Lower leg skin (tissue), 4 donors: ENCODE data around the gene ATG16L2. TPM values are rescaled to one million over a fixed set of nuclear protein-coding genes. Genes with fewer than 3 reads are reported as not detected.

Source experiments
- DNase-seq, 2 donors: peaks; one replicate each; pipeline ENCODE4 v3.0.0-alpha.2; 2019; ENCODE audit warnings: low spot score in 2 of 2
- H3K4me3 ChIP-seq: fragments of 200-600 bp; sonication (generic); 2 replicates; pipeline ENCODE4 v1.5.1; 2017; ENCODE audit warnings: mild to moderate bottlenecking, low read depth; ENCODE audit not compliant: poor library complexity, severe bottlenecking
- CTCF ChIP-seq, 3 donors: fragments of 450-650 bp; IDR thresholded peaks; one replicate each; pipeline ENCODE4 v1.5.1; 2016; ENCODE audit warnings: antibody characterized with exemption in 3 of 3, mild to moderate bottlenecking in 3 of 3, moderate library complexity in 2 of 3
- POLR2A ChIP-seq, 2 donors: fragments of 450-650 bp; IDR thresholded peaks; one replicate each; pipeline ENCODE4 v1.6.1; 2016 to 2017; ENCODE audit warnings: antibody characterized with exemption in 2 of 2, mild to moderate bottlenecking in 1 of 2, moderate library complexity in 1 of 2
- WGBS, 2 donors: methylation state at CpG; one replicate each; pipeline ENCODE4 v1.1.5; 2018; 5-methylcytosine and 5-hydroxymethylcytosine counted together
- intact Hi-C: fragments of 100-400 bp; cut with DNase I; formaldehyde crosslinking; loops from one replicate; pipeline ENCODE4 v1.15.0; 2023; ENCODE audit warnings: low total_unique reads
- total RNA-seq, 4 donors: library from RNA; depleted of rRNA; stranded (reverse); fragments of >200 nt; gene quantifications; one replicate each; pipeline ENCODE4 v1.1.0, GENCODE V29; 2016

The ATG16L2 gene
- total RNA-seq, 4 donors from 2014 or later, result 82.6 to 157 (median 92.9) TPM

GRCh38 chr11:72813740-72814285 is 398 bp upstream of the ATG16L2 start:
- H3K4me3 ChIP-seq, result peak overlapping the region; percentile 81
- no peak for TF ChIP-seq POLR2A (IDR thresholded peaks at IDR 0.05)
- TF ChIP-seq CTCF (IDR thresholded peaks at IDR 0.05), result no peak
- DNase-seq, result peak; percentile 69 to 95
- WGBS, 2 donors, result 1% methylated on average over 26 to 29 of the region's 47 CpGs
- intact Hi-C loops, result no loop called here

GRCh38 chr11:72815110-72815618 is 953 bp downstream of the ATG16L2 start:
- intact Hi-C loops, result no loop called here
- 17% methylated on average over 12 of the region's 13 CpGs for WGBS, 2 donors
- no peak for TF ChIP-seq POLR2A (IDR thresholded peaks at IDR 0.05)
- TF ChIP-seq CTCF (IDR thresholded peaks at IDR 0.05), result no peak
- peak overlapping the region; percentile 81 for H3K4me3 ChIP-seq
- no peak for DNase-seq

GRCh38 chr11:72816404-72816990 is 2.3 kb downstream of the ATG16L2 start:
- WGBS, 2 donors, result 69% methylated on average over 4 to 6 of the region's 7 CpGs
- intact Hi-C loops, result no loop called here
- DNase-seq, result peak in 1 of 2 donors; percentile 84
- TF ChIP-seq CTCF (IDR thresholded peaks at IDR 0.05) (no peak), POLR2A (IDR thresholded peaks at IDR 0.05) (no peak)
- no peak overlapping the region for H3K4me3 ChIP-seq

- WGBS, 2 donors, result 96 to 100% methylated on average over 4 of the region's 4 CpGs
- DNase-seq, result peak in 1 of 2 donors; percentile 82
- TF ChIP-seq POLR2A (IDR thresholded peaks at IDR 0.05) (no peak), CTCF (IDR thresholded peaks at IDR 0.05) (no peak)
- H3K4me3 ChIP-seq, result no peak overlapping the region
- intact Hi-C loops, result no loop called here
Observed at GRCh38 chr11:72817966-72818365, 3.8 kb downstream of the ATG16L2 start.

- TF ChIP-seq POLR2A (IDR thresholded peaks at IDR 0.05) (no peak), CTCF (IDR thresholded peaks at IDR 0.05) (no peak)
- intact Hi-C loops, result no loop called here
- H3K4me3 ChIP-seq, result no peak overlapping the region
- peak in 1 of 2 donors; percentile 60 for DNase-seq
- WGBS, 2 donors, result 80 to 88% methylated on average over 4 of the region's 4 CpGs
Observed at GRCh38 chr11:72818971-72819370, 4.8 kb downstream of the ATG16L2 start.
